Measurements from ENCODE around the gene HAL. TPM values are rescaled to one million over a fixed set of nuclear protein-coding genes. Genes with fewer than 3 reads are reported as not detected.

HAL gene
- total and polyA plus RNA-seq, 2 of the 8 experiments (the other 6 are each of a cell fraction or from before 2014, with no cell fraction given), result 0.12 to 0.17 TPM

DNA sequence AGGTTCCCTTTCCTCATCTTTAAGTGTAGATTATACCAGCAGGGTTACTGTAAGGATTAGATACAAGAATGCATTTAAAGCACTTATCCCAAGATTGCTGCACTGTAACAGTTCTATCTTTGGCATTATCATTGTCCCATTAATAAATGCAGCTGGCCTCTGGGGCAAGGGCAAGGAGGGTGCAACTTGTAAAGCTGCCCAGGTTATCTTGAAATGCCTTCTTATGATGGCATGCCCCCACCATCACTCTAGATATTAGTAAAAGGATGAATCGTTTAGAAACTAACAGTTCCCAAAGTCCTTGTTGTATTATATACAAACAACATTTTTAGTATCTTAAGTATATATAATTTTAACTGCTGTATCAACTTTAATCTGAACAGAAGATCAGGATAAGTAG is 32.4 kb upstream of the HAL start (continued):
- no peak for TF ChIP-seq TEAD4 (IDR thresholded peaks at IDR 0.05; ENCODE audit: low read depth, low read length)
- TF ChIP-seq GTF2F1 (IDR thresholded peaks at IDR 0.05; ENCODE audit: borderline replicate concordance, low read depth, low read length), result no peak
- TF ChIP-seq TAF7 (optimal IDR thresholded peaks at IDR 0.05; ENCODE audit: borderline replicate concordance, low read depth, low read length), result no peak
- TF ChIP-seq SIRT6 (IDR thresholded peaks at IDR 0.05; ENCODE audit: low read length), result no peak
